Lower leg skin (tissue), 3 donors: ENCODE data around the gene GMEB2.

Source experiments
- POLR2A ChIP-seq, 2 donors: fragments of 450-650 bp; IDR thresholded peaks; one replicate each; pipeline ENCODE4 v1.6.1; 2016 to 2017; ENCODE audit warnings: antibody characterized with exemption in 2 of 2, mild to moderate bottlenecking in 1 of 2, moderate library complexity in 1 of 2
- TF ChIP-seq, protein P1 (sequence below), 3 donors: fragments of 450-650 bp; IDR thresholded peaks; one replicate each; pipeline ENCODE4 v1.5.1; 2016; ENCODE audit warnings: antibody characterized with exemption in 3 of 3, mild to moderate bottlenecking in 3 of 3, moderate library complexity in 2 of 3

DNA sequence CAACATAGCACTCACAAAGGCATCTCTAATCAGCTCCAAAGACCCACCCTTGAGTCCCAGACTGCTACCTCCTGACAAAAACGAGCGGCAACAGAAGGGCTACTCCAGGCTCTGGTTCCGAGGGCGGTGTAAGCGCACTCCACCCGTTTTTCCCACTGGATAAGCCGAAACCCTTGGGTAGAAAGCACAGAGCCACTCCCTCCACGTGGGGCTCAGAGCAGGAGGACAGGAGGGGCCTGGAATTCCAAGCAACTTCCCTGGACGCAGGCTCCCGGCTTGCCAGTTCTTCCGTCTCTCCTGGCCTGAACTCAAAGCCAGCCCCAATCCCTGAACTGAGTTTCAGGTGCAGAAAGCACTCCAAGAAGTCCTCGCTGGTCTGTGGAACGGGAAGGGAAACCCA is 7.4 kb downstream of the GMEB2 start:
- TF ChIP-seq, protein P1, sequence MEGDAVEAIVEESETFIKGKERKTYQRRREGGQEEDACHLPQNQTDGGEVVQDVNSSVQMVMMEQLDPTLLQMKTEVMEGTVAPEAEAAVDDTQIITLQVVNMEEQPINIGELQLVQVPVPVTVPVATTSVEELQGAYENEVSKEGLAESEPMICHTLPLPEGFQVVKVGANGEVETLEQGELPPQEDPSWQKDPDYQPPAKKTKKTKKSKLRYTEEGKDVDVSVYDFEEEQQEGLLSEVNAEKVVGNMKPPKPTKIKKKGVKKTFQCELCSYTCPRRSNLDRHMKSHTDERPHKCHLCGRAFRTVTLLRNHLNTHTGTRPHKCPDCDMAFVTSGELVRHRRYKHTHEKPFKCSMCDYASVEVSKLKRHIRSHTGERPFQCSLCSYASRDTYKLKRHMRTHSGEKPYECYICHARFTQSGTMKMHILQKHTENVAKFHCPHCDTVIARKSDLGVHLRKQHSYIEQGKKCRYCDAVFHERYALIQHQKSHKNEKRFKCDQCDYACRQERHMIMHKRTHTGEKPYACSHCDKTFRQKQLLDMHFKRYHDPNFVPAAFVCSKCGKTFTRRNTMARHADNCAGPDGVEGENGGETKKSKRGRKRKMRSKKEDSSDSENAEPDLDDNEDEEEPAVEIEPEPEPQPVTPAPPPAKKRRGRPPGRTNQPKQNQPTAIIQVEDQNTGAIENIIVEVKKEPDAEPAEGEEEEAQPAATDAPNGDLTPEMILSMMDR (IDR thresholded peaks at IDR 0.05): no peak
- no peak for TF ChIP-seq POLR2A (IDR thresholded peaks at IDR 0.05)
